Measurements from ENCODE around the gene SORBS2.

GRCh38 chr4:185838104-185838452 is 26.1 kb upstream of the SORBS2 start:
- TF ChIP-seq POLR2A (IDR thresholded peaks at IDR 0.05; ENCODE audit: extremely low read depth, insufficient read length) (no peak), CTCF (IDR thresholded peaks at IDR 0.05; ENCODE audit: low read depth, low read length) (no peak), MYC (IDR thresholded peaks at IDR 0.05; ENCODE audit: low read depth, low read length) (no peak)
- TF ChIP-seq, protein P1, sequence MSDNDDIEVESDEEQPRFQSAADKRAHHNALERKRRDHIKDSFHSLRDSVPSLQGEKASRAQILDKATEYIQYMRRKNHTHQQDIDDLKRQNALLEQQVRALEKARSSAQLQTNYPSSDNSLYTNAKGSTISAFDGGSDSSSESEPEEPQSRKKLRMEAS (IDR thresholded peaks at IDR 0.05; ENCODE audit: low read depth, low read length), result no peak

Measured in NB4 (cell line).